ENCODE results near the gene ST3GAL5. TPM values are rescaled to one million over a fixed set of nuclear protein-coding genes. Genes with fewer than 3 reads are reported as not detected.

The ST3GAL5 gene
- total and polyA plus RNA-seq, 8 donors: 4.1 to 84.2 (median 11.8) TPM

GRCh38 chr2:85802354-85803103 is 86.3 kb downstream of the ST3GAL5 start:
- DNase-seq: no peak
- intact Hi-C loops (cut with DNase I; ENCODE audit: low total_unique reads): no loop called here
- Histone ChIP-seq H3K9me3 (peaks cover 0 to 7% (median 3%) of the 10 kb centered on the region in 4 donors), H3K27ac (no peak overlapping the region), H3K27me3 (peaks cover 0 to 7% (median 0%) of the 10 kb centered on the region in 3 donors), H3K4me3 (no peak overlapping the region), H3K36me3 (no peaks in the 10 kb centered on the region), H3K4me1 (peaks cover 0 to 29% (median 11%) of the 10 kb centered on the region in 4 donors)
- WGBS, 5 donors: 71 to 77% (median 73%) methylated on average over 8 to 9 of the region's 9 CpGs
- TF ChIP-seq, protein P1, sequence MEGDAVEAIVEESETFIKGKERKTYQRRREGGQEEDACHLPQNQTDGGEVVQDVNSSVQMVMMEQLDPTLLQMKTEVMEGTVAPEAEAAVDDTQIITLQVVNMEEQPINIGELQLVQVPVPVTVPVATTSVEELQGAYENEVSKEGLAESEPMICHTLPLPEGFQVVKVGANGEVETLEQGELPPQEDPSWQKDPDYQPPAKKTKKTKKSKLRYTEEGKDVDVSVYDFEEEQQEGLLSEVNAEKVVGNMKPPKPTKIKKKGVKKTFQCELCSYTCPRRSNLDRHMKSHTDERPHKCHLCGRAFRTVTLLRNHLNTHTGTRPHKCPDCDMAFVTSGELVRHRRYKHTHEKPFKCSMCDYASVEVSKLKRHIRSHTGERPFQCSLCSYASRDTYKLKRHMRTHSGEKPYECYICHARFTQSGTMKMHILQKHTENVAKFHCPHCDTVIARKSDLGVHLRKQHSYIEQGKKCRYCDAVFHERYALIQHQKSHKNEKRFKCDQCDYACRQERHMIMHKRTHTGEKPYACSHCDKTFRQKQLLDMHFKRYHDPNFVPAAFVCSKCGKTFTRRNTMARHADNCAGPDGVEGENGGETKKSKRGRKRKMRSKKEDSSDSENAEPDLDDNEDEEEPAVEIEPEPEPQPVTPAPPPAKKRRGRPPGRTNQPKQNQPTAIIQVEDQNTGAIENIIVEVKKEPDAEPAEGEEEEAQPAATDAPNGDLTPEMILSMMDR (IDR thresholded peaks at IDR 0.05): no peak
- TF ChIP-seq POLR2AphosphoS5 (IDR thresholded peaks at IDR 0.05) (no peak), EP300 (IDR thresholded peaks at IDR 0.05) (no peak), POLR2A (IDR thresholded peaks at IDR 0.05) (no peak)

- H3K27ac ChIP-seq: no peak overlapping the region
- no peak overlapping the region for H3K4me3 ChIP-seq
- no peak for DNase-seq
- H3K27me3 ChIP-seq: peaks cover 0 to 7% (median 0%) of the 10 kb centered on the region in 3 donors
- intact Hi-C loops (cut with DNase I; ENCODE audit: low total_unique reads): no loop called here
- peaks cover 0 to 7% (median 3%) of the 10 kb centered on the region in 4 donors for H3K9me3 ChIP-seq
- no peaks in the 10 kb centered on the region for H3K36me3 ChIP-seq
- peaks cover 0 to 27% (median 12%) of the 10 kb centered on the region in 4 donors for H3K4me1 ChIP-seq
- WGBS, 5 donors: 89 to 96% (median 92%) methylated on average over 5 of the region's 5 CpGs
- TF ChIP-seq POLR2A (IDR thresholded peaks at IDR 0.05): no peak
- TF ChIP-seq POLR2AphosphoS5 (IDR thresholded peaks at IDR 0.05): no peak
- TF ChIP-seq, protein P1 (IDR thresholded peaks at IDR 0.05): no peak
- TF ChIP-seq EP300 (IDR thresholded peaks at IDR 0.05): no peak
These were observed 86.9 kb downstream of the ST3GAL5 start for GRCh38 chr2:85801871-85802270.

DNA sequence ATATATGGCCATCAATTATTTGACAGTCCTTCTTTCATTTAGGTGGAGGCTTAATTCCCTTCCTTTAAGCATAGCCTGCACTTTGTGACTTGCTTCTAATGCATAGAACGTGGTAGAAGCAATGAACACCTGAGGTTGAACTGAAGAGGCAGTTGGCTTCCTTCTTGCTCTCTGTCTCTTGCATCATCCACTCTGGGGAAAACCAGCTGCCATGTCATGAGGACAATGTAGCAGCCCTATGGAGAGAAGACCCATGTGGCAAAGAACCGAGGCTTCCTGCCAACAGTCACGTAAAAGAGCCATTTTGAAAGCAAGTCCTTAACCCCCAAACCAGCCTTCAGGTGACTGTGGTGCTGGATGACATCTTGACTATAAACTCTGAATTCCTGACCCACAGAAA is 88.2 kb downstream of the ST3GAL5 start:
- no peaks in the 10 kb centered on the region for H3K36me3 ChIP-seq
- TF ChIP-seq, protein P1 (IDR thresholded peaks at IDR 0.05): no peak
- TF ChIP-seq EP300 (IDR thresholded peaks at IDR 0.05) (no peak), POLR2AphosphoS5 (IDR thresholded peaks at IDR 0.05) (no peak), POLR2A (IDR thresholded peaks at IDR 0.05) (no peak)
- H3K27me3 ChIP-seq: peaks cover 0 to 7% (median 0%) of the 10 kb centered on the region in 3 donors
- WGBS, 5 donors: 77 to 100% (median 92%) methylated on average over 3 of the region's 3 CpGs
- intact Hi-C loops (cut with DNase I; ENCODE audit: low total_unique reads): no loop called here
- H3K4me3 ChIP-seq: no peak overlapping the region
- no peak overlapping the region for H3K27ac ChIP-seq
- peaks cover 0 to 7% (median 3%) of the 10 kb centered on the region in 4 donors for H3K9me3 ChIP-seq
- peaks cover 7 to 27% (median 19%) of the 10 kb centered on the region in 4 donors for H3K4me1 ChIP-seq
- DNase-seq: no peak

- no peak overlapping the region for H3K4me3 ChIP-seq
- peaks cover 19 to 33% (median 27%) of the 10 kb centered on the region in 4 donors for H3K4me1 ChIP-seq
- no peaks in the 10 kb centered on the region for H3K36me3 ChIP-seq
- no peak overlapping the region for H3K27ac ChIP-seq
- H3K9me3 ChIP-seq: peaks cover 0 to 7% (median 3%) of the 10 kb centered on the region in 4 donors
- no peak for TF ChIP-seq POLR2A (IDR thresholded peaks at IDR 0.05)
- TF ChIP-seq, protein P1 (IDR thresholded peaks at IDR 0.05): no peak
- no peak for TF ChIP-seq POLR2AphosphoS5 (IDR thresholded peaks at IDR 0.05)
- peak in 1 of 2 donors; percentile 50 for DNase-seq
- WGBS, 5 donors: 57 to 73% (median 65%) methylated on average over 7 to 11 of the region's 11 CpGs
- intact Hi-C loops (cut with DNase I; ENCODE audit: low total_unique reads): no loop called here
- peaks cover 0 to 7% (median 0%) of the 10 kb centered on the region in 3 donors for H3K27me3 ChIP-seq
These were observed 89.4 kb downstream of the ST3GAL5 start for GRCh38 chr2:85799215-85799956.
